HG03060 (cell line): ENCODE data around the gene LDOC1.
"Not testable (repeated sequence)": the region's sequence is repeated elsewhere in the genome, so short reads cannot be mapped to it uniquely, and the experiment has no call there.

Experiments used
- ATAC-seq: cut with Tn5 transposase; IDR thresholded peaks from one replicate; pipeline ENCODE4 v1.9.1; 2021; ENCODE audit warnings: low read depth, moderate number of reproducible peaks; ENCODE audit not compliant: unreplicated experiment

Gene LDOC1

DNA sequence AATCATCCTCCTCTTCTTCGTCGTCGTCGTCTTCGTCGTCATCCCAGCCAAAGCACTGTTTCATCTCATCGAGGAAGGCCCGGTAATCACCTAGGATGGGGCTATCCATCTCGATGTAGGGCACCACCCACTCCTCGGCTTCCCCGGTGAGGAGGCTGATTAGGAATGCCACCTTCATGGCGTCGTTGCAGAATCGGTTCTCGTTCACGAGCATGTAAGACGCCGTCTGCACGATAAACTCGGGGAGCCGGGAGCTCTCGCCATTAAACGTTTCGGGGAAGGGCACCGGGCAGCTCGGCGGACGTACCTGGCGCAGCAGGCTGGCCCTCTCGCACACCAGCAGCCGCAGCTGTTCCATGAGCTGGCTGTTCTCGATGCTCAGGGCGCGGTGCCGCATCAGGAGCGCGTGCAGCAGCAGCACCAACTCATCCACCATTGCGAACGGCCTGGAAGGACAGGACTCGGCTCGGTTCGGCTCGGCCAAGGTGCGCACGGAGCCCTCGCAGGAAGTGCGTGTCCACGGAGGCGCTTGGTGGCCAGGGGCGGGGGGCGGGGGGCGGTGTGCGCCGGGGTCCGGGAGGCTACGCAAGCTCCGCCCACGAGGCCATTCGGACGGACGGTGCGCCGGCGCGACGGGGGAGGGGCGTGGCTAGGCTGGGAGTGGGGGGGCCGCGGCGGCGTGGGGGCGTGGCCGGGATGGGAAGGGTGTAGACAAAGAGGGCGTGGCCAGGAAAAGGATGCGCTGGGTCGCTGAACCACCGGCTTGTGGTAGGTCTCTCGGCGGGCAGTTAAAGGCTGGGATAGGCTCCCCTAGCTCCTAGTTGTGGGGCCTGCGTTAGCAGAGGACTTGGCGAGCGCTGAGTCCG lies at the start of gene LDOC1:
Gene LDOC1 (minus strand): TSS at position 544 of the 866 bp plus-strand sequence. CDS start 108 bp downstream, at position 436.
- ATAC-seq, result no peak

DNA sequence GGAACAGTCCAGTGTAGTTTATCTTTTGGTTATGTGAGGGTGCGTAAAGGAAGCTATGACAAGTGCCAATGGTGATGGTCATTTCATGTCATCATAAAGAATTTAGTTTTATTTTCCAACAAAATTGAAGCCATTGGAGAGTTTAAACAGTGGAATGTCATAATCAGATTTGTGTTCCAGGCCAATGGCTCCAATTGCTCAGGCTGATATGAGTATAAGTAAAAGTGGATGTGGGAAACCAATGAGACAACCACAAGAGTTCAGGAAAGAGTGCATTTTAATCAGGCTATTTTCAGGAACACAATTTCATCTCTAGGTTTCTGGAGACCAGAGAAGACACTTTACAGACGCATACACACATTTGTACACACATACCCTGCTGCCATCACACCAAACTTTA lies 44.7 kb upstream of the LDOC1 start:
- no peak for ATAC-seq

DNA sequence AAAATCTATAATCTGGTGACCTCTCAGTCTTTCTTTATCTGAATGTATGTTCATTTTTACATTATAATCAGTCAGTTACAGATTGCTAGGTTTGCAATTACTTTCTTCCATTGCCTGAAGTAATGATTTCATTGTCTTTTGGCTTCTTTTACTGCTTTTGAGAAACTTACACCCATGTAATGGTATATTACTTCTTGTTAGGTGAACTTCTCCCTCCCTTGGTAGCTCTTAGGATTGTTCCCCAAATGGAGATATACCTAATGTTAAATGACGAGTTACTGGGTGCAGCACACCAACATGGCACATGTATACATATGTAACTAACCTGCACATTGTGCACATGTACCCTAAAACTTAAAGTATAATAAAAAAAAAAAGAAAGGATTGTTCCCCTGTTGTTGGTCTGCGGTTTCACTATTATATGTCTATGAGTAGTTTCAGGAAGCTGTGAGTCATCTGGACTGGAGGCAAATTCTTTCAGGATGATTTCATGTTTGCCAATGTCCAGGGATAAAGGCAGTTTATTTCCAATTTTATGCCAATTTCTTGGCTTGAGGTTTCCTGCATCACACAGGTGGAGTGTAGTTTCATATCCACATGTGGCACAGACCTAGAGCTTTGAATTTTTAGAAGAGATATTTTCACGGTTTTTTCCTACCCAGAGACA lies 43.5 kb upstream of the LDOC1 start:
- no peak for ATAC-seq

DNA sequence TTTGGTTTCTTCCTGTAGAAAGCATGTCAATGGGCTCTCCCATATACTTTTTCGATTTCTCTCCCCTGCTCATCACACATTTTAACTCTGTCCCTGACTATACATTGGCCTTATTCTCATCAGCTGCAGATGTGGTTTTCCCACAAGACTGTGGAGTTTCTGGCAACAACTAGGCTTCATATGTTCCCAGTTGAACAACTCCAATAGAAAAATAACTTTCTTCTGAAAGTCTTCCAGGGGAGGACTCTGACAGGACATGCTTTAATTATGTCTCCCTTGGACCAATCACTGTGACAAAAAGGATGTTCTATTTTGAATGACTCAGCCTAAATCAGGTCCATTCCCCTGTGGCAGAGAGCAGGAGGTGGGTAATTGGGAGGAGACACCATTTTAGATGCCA lies 37.3 kb upstream of the LDOC1 start:
- no peak for ATAC-seq

DNA sequence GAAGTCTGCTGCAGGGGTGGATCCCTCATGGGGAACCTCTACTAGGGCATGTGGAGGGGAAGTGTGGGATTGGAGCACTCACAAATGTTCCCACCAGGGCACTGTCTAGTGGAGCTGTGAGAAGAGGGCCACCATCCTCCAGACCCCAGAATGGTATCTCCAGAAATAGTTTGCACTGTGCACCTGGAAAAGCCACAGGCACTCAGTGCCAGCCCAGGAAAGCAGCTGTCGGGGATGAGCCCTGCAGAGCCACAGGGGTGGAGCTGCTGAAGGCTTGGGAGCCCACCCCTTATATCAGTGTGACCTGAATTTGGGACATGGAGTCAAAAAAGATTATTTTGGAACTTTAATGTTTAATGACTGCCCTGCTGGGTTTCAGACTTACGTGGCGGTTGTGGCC lies 25.0 kb upstream of the LDOC1 start:
- no peak for ATAC-seq

DNA sequence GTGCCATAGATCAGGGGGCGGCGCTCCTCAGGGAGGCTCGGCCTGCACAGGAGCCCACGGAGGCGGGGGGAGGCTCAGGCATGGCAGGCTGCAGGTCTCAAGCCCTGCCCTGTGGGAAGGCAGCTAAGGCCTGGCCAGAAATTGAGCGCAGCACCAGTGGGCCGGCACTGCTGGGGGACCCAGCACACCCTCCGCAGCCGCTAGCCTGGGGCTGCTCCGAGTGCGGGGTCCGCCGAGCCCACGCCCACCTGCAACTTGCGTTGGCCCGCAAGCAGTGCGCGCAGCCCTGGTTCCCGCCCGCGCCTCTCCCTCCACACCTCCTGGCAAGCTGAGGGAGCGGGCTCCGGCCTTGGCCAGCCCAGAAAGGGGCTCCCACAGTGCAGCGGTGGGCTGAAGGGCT lies 11.6 kb upstream of the LDOC1 start:
- ATAC-seq, result not testable (repeated sequence)

DNA sequence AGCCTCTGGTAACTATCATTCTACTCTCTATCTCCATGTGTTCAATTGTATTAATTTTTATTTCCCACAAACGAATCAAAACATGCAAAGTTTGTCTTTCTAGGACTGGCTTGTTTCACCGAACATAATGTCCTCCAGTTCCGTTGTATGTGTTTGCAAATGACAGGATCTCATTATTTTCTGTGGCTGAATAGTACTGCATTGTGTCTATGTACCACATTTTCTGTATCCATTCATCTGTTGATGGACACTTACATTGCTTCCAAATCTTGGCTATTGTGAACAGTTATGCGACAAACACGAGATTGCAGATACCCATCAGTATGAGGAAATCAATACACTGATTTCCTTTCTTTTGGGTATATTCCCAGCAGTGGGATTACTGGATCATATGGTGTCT lies 8.4 kb upstream of the LDOC1 start:
- ATAC-seq, result no peak

DNA sequence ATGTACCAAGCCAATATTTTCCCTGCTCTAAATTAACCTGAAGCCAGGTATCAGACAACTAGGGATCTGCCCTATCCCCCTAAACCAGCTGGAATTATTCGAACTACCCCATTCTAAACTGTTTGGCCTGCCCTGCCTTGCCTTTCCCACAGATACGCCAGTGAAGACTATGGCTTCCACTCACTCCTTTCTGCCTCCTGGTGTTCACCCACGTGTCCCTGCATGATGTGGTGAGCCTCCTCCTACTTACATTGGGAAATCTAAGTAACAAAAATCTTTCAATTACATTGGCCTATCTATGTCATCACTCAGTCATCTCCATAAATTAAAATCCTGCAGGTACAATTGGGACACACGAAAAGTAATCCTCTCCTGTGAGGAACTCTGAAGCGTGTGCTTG lies 6.1 kb upstream of the LDOC1 start:
- ATAC-seq, result no peak

DNA sequence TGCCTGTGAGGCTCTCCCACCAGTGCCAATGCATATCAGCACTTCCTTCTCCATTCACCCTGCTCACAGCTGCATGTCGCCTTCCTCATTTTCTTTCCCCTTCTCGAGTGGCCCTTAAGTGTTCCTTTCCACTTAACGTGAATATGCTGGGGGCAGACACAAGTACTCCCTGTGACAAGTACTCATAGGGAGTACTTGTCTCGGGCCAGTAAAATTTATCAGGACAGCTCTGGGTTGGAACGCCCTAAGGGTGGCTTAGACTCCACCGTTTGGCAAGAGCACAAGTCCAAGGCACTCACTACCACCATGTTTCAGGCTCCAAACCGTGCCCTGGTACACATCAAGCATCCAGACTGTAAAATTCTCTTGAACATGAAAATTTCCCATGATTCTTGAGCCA lies 3.9 kb upstream of the LDOC1 start:
- ATAC-seq, result no peak

DNA sequence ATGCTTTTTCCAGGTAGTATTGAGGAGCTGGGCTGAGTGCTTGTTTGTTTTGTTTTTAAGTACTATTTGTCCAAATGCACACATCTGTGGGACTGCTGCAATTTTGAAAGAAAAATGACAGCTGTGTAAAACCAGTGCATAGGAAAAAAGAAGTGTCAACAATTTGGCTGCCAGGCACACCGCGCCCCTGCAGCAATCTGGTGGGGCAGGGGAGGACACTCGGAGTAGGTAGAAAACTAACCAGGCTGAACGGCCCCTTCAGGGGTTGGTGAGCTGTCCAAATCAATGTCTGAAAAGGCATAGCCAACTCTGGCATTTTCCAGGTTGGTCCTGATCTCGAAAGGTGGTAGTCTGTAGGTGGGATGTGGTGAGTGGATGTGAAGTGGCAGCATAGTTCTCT lies 1.1 kb downstream of the LDOC1 start:
- ATAC-seq, result no peak

DNA sequence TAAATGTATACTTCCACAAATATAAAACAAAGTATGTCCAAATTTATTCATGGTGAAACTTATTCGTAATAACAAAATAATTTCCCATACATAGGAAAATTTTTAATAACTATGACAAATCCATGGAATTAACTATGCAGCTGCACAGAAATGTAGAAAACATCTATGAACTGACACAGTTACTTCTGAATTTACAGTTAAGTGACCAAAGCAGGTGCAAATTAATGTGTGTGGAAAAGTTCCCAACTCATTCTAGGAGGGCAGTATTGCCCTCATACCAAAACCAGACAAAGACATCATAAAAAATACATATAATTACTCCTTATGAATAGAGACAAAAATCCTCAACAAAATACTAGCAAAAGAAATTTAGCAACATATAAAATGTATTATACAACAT lies 12.5 kb downstream of the LDOC1 start:
- no peak for ATAC-seq

DNA sequence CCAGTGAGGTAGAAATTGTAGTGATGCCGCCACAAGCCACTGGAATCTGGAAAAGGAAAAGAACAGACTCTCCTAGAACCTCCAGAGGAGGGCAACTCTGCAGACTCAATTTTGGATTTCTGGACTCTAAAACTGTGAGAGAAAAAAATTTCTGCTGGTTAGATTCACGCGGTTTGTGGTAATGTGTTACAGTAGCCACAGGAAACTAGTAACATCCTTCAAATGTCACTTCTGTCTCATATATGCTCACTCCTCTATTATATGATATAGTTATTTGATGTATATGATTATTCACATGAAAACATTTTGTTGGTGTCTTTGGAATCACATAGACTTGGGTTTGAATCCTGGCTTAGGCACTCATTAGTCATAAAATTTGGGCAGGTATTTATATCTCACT lies 18.8 kb downstream of the LDOC1 start:
- ATAC-seq, result no peak

DNA sequence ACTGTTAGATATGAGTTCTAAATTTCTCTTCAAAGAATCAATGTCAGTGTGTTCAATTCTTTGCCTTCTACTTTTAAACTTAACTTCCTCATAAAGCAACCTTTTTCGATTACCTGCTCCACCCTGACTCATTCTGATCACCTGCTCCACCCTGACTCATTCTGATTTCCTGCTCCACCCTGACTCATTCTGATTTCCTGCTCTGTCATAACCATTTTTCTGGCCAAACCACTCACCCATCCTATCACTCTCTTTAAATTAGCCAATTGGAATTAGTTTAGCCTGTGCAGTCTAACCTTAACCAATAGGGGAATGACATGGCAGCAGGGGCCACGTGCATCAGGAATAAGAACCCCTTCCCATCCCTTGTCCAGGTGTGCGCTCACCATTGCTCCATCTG lies 21.7 kb downstream of the LDOC1 start:
- ATAC-seq, result not testable (repeated sequence)

DNA sequence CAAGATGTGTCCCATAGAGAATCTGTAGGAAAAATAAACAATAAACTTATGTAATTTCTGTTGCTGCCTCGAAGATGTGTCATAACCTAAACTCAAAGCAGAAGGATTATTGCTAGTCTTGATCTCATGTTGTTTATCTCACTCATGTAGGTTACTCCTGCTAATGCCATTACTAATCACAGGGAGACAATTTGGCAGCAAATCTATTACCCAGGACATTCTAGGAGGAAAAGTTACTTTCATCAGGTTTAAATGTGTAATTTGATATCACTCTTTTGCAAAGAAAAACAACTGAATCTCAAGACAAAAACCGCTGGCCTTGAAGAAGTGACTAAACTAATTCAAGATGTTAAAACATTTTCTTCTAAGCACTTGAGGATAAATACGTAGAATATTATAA lies 34.0 kb downstream of the LDOC1 start:
- no peak for ATAC-seq

DNA sequence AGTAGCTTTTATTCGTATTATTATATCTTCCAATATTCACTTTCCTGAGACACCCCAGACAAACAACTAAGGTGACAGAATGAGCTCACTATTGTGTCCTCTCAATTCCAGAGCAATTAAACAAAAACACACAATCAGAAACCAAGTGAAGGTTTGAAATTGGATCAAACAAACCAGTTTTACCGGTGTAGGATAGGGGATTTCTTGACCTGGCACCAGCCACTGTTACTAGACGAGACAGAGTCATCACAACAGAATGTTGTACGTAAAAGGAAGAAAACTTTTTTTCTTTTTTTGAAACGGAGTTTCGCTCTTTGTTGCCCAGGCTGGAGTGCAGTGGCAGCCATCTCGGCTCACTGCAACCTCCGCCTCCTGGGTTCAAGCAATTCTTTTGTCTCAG lies 43.7 kb downstream of the LDOC1 start:
- ATAC-seq, result no peak

DNA sequence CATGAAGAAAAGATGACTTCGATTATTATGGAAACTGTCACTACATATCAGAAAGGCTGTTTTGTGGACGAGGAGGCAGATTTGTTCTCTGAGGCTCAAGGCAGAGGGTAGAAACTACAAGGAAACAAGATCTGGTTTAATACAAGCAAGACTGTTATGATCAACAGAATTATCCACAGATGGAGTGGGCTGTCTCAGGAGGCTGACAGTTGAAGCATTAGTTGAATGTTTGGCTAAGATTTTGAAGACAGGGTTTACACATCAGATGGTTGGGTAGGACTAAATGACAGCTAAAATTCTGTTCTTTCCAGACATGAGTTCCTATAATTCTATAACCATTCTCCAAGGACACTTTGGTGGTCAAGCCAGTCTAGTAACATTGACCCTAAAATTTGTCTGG lies 49.8 kb downstream of the LDOC1 start:
- no peak for ATAC-seq
